DOHH2 (cell line): ENCODE measurements around the gene SAMD4A.

Source experiments
- CTCF ChIP-seq: fragments of 200-600 bp; sonication (generic); IDR thresholded peaks from one replicate; pipeline ENCODE4 v1.5.1; 2014; ENCODE audit warnings: antibody characterized with exemption, mild to moderate bottlenecking, low read depth, low read length; ENCODE audit not compliant: poor library complexity, severe bottlenecking
- EZH2phosphoT487 ChIP-seq: fragments of 200-600 bp; sonication (generic); IDR thresholded peaks from 2 replicates; pipeline ENCODE4 v1.6.1; 2017; ENCODE audit warnings: borderline replicate concordance, mild to moderate bottlenecking, antibody characterized with exemption, low read length, moderate library complexity, mixed read lengths

DNA sequence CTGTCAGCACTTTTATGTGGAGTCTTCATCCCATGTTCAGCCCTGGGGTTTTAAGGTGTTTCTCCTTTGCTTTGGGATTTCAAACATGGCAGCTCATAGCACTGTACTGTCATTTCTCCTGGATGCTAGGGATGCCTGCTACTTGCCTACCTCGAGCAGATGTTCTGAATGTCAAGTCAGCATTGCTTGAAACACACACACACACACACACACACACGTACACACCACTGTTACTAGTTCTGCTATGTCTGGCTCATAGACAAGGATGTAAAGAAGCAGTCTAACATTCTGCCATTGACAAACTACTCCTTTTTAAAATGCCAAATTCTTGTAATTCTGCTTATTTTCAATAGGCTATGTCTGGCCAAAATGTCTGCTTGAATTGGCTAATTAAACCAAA, 72.7 kb downstream of the SAMD4A start:
- TF ChIP-seq CTCF (no peak), EZH2phosphoT487 (no peak)
